Measurements from ENCODE around the gene PLA2G2F.

DNA sequence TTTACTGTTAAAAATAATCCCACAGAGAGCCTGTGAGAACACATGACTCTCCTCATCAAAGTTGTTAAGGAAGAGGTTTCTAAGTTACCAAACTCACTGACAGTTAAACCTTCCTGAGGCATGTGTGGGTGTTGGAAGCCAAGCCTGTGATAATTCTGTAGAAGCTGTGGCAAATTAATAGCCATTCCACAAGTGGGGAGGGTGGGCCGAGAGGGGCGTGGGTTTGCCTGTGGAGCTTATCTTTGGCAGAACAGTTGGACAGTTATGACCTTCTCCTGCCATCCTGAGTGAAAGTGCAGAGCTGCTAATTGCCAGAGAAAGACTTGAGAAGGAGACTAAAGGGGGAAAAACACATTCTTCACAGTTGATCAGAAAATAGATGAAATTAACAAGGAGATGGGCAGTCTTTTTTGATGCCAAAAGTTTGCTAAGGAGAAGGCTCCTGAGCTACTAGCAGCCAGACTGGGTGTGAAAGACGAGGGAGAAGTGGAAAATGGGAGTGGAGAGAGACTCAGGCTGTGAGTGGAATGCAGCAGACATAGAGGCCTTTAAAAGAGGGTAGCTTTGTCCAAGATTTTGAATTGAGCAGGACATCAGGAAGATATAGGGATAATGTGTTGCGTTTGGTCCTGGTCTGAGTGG is 48.8 kb downstream of the PLA2G2F start:
- TF ChIP-seq, protein P1, sequence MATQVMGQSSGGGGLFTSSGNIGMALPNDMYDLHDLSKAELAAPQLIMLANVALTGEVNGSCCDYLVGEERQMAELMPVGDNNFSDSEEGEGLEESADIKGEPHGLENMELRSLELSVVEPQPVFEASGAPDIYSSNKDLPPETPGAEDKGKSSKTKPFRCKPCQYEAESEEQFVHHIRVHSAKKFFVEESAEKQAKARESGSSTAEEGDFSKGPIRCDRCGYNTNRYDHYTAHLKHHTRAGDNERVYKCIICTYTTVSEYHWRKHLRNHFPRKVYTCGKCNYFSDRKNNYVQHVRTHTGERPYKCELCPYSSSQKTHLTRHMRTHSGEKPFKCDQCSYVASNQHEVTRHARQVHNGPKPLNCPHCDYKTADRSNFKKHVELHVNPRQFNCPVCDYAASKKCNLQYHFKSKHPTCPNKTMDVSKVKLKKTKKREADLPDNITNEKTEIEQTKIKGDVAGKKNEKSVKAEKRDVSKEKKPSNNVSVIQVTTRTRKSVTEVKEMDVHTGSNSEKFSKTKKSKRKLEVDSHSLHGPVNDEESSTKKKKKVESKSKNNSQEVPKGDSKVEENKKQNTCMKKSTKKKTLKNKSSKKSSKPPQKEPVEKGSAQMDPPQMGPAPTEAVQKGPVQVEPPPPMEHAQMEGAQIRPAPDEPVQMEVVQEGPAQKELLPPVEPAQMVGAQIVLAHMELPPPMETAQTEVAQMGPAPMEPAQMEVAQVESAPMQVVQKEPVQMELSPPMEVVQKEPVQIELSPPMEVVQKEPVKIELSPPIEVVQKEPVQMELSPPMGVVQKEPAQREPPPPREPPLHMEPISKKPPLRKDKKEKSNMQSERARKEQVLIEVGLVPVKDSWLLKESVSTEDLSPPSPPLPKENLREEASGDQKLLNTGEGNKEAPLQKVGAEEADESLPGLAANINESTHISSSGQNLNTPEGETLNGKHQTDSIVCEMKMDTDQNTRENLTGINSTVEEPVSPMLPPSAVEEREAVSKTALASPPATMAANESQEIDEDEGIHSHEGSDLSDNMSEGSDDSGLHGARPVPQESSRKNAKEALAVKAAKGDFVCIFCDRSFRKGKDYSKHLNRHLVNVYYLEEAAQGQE (IDR thresholded peaks at IDR 0.05; ENCODE audit: insufficient read depth in 1 of 2, low read depth in 2 of 2, low read length in 2 of 2) = no peak
- TF ChIP-seq TAF1 (IDR thresholded peaks at IDR 0.05; ENCODE audit: borderline replicate concordance, insufficient read depth, low read length) = no peak
- no peak for TF ChIP-seq POLR2AphosphoS5 (IDR thresholded peaks at IDR 0.05; ENCODE audit: low read depth, low read length)
- no peak for TF ChIP-seq FOXP2 (optimal IDR thresholded peaks at IDR 0.05; ENCODE audit: borderline replicate concordance, extremely low read depth, extremely low read length, insufficient read depth)
- no peak for TF ChIP-seq SIN3A (IDR thresholded peaks at IDR 0.05; ENCODE audit: borderline replicate concordance, insufficient read depth, low read length)

Measured in PFSK-1 (cell line).